ENCODE measurements around the gene ANXA11. TPM values are rescaled to one million over a fixed set of nuclear protein-coding genes. Genes with fewer than 3 reads are reported as not detected.

ANXA11 gene
- total RNA-seq, 1 experiment from 2014 or later: 311 TPM

DNA sequence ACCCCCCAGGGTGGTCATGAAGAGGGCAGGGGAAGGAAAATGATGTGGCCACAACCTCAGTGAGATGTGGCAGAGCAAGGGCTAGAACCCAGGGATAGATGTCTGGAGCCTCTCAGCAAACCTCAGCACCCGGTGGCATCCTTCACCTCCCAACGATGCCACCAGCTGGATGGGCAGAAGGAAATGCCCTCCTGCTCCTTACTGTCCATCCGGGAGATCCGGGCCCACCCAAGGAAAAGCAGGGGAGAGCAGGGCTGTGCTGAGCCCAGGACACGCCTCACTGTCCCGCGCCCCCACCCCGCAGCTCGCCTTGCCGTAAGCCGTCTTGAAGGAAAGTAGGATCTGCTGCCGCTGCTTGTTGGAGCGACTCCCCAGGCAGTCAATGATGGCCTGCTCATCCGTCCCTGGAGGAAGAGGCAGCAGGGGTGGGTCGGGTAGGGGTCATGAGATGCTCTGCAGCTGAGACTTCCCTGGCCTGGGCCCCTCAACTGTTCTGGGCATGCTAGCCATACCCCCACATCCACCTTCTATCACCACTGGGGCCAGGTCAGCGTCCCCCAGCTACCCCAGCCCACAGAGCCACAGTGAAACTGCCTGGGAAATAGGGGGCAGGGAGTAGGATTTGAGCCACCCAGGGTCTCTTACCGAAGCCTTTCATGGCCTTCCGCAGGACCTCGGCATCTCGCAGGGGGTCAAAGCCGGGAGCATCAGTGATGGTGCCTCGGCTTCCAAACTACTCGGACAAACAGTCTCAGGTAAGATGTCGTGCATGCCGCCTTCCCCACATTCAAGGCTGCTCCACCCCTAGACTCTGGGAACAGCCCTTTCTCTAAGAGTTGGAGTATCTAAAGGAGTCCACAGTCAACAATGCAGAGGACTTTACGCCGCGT is 38.5 kb downstream of the ANXA11 start:
- DNase-seq (ENCODE audit: low spot score): no peak

DNA sequence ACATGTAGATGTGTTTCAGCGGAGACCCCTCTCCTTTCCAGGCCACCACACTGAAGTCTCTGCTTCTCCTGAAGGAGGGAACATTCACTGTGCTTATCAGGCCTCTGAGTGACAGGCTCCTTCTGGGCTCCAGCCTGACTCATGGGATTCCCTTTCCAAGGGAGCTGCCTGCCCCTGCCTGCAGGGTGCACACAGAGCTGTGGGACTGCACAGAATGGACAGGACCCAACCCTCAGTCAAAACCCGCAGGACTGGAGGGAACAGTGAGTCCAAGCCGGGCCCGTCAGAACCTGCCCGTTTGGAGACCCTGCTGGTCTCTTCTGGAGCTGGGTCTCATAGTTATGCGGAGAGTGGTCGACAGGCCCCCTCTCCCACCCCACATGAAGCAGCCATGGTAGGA is 40.2 kb downstream of the ANXA11 start:
- no peak for DNase-seq (ENCODE audit: low spot score)

DNA sequence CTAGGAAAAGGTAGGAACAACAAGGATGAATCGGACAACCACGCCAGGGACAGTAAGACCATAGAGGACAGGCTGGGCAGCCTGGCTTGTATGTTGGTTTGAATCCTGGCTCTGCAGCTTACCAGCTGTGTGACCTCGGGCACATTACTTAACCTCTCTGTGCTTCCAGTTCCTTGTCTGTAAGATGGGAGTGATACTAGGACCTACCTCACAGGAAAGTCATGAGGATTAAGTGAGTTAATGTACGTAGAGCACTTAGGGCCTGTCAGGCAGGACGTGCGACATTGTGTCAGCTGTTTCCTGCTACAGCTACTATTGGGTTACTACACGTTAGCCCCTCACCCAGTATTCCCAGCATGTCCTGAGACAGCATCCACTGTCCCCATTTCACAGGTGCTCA is 40.7 kb downstream of the ANXA11 start:
- DNase-seq (ENCODE audit: low spot score): no peak

DNA sequence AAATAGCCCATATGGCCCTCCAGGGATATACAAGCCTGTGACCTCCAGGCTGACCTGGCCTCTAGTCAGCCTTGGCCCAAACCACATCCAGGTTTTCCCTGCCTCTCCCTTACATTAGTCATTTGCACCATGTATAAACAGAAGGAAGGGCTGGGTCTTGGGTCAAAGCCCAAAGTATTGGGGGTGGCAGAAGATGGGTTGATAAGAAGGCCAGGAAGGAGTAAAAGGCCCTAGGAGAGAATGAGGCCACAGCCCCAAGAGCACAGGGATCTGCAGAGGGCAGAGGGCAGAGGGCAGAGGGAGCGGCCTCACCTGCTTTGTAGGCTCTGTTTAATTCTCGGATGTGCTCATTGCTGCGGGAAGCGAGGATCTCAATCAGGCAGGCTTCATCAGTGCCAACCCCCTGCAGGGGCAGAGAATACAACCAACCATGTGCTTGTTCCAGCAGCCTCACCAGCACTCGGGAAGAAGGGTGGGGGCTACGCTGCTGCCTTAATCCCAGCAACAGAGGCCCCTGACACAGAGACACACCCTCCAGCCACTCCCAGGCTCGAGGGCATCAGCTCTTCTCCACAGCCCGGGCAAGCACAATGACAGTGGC is 41.5 kb downstream of the ANXA11 start:
- no peak for DNase-seq (ENCODE audit: low spot score)

DNA sequence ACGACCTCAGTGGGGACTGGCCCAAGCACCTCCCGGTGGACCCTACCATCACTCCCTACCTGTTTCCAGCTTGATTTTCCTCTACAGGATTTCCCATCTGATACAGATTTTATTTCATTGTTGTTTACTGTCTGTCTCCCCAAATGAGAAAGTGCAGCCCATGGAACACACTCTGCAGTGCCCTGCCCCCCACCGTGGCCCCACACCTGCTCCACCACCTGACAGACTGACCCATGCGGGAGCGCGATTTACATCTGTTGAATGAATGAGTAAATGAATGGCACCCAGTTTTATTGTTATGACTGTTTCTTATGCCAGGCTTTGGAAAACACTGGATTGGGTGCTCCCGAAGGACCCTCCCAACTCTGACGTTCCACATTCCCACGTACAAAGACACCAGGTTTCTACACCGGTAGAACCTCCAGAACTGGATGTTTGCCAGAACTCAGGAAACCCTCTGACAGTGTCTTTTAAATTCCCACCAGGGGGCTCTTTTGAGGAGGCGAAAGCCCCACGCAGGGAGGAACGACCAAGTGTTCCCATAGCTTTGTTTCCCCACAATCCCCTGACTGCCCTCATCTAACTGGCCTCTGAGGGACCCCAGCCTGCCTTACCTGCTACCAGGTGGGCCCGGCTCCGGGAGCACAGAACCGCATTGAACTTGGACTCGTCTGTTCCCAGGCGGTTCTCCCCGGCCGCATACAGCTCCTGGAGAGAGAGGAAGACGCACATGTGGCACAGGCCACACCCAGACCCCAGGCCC is 43.8 kb downstream of the ANXA11 start:
- no peak for DNase-seq (ENCODE audit: low spot score)

DNA sequence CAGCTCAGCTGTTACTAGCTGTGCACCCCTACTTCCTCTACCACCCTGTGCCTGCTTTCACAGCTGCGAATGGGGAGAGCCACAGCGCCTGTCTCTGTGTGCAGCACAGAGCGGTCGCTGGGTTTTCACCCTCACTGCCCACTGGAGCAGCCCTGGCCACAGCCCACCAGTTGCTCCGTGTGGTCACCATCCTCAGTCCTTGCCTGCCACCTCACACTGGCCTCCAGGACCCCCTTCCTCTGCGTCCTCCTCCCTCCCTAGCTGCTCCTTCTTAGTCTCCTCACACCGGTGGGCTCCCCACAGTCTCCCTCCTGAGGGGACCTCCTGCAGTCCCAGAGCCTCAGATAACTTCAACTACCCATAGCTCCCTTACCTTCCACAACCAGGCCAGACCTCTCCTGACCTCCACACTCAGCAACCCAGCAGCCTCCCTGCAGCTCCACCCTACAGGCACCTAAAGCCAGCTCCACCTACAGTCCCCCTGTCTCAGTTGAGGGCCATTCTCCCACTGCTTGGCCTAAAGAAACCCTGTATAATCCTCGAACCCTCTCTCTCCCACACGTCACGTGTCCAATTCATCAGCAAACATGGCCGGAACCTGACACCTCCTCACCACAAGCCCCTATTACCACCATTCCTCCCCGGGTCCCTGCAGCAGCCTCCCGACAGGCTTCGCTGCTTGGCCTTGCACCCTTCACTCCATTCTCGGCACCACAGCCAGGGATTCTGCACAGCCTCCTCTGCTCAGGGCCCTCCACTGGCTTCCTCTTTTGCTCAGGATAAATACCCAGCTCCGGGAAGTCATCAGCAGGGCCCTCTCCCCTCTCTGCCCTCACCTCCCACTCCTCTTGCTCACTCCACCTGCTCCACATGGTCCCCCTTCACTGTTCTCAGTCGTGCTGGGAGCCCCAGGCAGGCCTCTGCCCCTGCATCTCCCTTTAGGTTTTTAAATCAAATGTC is 44.7 kb downstream of the ANXA11 start:
- DNase-seq (ENCODE audit: low spot score): no peak

DNA sequence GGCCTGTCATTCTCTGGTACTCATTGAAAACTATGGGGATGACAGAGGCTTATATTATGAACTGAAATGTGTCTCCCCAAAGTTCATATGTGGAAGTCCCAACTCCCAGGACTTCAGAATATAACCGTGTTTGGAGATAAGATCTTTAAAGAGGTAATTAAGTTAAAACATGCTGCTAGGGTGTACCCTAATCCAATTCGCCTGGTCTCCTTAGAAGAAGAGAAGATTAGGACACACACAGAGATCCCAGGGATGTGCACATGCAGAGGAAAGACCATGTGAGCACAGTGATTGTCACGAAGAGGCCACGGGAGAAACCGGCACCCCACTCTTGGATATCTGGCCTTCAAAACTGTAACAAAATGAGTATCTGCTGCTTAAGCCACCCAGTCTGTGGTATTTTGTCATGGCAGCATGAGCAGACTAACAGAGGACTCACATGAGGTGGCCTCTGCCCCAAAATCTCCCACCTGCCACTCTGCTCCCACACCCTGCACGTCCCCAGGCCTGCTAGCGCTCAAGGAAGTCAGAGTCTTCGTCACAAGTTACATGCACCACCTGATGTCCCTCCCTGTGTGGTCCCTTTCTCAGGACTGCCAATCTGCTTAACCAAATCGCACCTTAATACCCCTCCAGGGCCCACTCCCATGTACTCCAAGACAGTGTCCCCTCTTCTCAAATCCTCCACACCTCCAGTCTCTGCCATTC is 46.0 kb downstream of the ANXA11 start:
- DNase-seq (ENCODE audit: low spot score): peak; percentile 35

DNA sequence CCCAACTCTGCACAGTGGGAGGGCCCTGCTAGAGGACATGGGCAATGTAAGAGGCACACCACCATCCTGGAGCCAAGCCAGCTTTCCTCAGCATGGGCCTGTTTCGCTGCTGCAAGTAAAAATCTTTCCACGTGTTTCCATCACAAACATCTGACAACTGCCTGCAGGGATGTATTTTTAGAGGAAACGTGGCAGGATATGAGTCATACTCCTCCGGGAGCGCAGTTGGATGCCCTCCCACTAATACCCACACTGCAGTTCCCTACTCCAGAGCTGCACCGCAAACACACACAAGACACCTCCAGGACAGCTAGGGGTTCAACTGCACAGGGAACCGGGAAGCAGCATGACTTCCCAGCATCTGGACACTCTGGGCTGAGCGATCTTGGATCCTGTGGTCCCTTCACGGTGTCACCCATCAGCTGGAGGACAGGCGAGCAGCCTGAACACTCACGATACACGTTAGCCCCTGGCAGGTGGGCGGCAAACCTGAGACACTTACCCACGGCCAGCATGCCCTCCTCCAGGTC is 46.7 kb downstream of the ANXA11 start:
- peak; percentile 83 for DNase-seq (ENCODE audit: low spot score)

DNA sequence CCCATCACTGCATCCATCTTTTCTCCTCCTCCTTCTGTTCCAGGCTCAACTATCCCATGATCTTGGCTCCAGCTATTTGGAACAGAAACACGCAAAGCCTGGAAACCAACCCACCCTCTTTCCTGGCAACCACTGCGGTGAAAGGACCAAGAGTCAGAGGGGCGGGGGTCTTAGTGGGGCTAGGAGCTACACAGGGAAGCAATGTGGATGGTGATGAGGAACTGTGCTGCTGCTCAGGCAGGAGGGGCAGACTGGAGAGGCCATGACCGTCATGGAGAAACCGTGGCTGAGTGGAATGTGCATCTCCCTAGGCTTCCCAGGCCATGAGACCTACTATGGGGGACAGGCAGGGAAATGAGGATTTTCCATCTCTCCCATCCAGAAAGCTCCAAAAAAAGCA is 47.2 kb downstream of the ANXA11 start:
- no peak for DNase-seq (ENCODE audit: low spot score)

DNA sequence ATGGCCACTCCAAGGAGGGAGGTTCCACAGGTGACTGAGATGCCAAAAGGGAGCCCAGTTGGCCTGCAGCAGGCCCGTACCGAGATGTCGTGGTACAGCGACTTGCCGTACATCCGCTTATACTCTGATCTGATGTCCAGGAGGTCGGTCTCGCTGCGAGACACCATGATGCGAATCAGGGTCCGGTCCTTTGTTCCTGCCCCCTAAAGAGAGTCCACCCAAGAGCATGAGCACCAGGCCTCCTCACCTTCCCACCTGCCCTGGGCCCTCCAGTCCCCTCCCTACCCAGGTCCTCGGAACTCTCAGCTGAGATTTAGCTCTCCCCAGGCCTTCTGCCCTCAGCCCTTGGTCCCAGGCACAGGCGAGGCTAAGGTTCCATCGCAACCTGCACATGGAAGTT is 47.8 kb downstream of the ANXA11 start:
- DNase-seq (ENCODE audit: low spot score): no peak

DNA sequence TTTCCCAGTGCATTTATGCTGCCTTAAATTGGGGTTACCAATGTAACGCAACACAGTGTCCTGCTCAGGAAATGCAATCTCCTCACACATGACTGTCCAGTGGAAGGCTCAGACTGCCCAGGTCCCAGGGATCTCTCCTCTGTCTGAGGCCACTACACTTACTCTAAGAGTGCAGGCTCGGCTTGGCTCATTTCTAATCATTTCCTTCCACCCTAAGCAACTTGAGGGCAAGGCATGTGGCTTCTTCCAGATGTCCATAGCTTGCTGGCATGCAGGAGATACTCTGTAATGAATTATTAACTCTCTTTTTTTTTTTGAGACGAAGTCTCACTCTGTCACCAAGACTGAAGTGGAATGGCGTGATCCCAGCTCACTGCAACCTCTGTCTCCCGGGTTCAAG is 49.1 kb downstream of the ANXA11 start:
- DNase-seq (ENCODE audit: low spot score): no peak

DNA sequence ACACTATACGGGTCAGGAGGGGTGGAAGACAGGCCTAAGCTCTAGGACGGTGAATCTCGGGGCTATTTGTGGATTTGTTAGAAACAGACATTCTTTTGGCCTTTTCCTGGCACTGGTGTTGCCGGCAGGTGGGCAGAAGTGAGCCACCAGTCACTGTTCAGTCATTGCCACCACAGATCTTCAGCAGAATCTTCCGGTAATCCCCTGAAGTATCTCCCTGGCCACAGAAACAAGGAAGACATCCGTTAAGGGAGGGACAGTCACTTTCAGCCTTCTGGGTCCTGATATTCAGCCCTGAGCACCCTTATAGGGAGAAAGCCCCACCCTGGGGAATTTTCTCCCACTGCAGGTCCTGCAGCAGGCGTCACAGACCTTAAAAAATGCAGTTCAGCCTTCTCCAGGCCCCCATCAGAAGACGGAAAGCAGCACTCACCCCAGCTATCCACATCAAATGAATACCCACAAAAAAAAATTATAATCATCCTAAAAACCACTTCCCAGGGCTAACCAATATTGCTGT is 49.6 kb downstream of the ANXA11 start:
- no peak for DNase-seq (ENCODE audit: low spot score)

DNA sequence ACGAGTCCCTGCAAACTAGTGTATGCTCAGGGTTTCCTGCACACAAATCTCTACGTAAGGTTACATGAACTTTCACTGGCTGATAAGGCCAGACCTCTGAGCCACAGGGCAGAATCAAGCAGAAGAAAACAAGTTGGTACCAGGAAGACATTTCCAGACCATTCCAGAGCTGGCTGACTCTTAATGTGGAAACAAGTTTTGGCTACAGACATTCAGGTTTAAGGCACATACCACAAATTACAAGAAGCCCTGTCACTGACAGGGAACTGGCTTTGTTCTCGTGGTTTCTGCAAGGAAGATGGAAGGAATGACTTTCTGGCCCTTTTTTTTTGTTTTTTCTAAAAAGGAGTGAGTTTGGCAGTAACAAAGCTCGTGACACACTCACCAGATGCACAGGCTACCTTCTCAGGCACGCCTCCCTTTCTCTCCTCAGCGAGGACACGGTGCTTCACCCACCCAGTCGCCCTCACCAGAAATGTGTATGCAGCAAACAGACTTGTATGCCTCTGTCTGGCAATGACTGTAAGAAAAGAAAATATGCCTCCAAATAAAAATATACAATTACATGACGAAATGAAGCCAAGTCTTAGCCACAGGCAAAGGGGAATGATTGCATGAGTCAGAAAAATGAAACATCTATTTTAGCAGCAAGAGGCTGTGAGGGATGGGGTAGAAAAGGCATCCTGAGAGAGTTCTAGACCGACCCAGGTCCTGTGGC is 50.2 kb downstream of the ANXA11 start:
- no peak for DNase-seq (ENCODE audit: low spot score)

DNA sequence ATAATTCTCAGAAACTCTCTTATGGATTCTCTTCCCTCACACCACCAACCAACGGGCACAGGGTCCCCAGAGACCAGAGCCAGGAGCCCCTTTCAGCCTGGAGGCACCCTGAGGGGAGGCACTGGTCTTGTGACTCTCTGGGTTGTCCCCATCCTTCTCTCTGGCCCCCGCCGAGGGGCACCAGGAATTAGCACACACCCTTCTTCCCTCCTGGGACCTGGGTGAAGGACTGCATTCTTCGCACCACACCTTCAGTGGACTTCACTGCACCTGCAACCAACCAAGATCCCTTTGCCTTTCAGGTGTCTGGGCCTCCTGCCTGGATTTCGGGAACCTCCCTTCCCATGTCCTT is 50.7 kb downstream of the ANXA11 start:
- DNase-seq (ENCODE audit: low spot score): no peak

DNA sequence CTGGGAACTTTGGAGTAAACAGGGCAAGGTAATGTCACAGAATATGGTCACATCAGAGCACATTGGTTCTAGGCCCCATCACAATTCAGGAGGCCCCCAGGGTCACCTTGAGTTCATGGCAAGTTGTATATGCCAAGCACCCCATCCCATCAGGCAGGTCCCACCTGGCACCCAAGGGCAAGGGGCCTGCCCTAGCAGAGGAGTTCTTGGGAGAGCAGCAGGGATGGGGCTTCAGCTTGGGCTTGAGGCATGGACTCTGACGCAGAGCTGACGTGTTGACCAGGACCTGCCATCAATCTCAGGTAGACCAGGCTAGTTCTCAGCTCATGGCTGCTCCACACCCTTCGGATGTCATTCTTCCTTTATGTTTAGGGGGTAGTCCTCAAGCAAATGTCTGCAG is 51.9 kb downstream of the ANXA11 start:
- no peak for DNase-seq (ENCODE audit: low spot score)

DNA sequence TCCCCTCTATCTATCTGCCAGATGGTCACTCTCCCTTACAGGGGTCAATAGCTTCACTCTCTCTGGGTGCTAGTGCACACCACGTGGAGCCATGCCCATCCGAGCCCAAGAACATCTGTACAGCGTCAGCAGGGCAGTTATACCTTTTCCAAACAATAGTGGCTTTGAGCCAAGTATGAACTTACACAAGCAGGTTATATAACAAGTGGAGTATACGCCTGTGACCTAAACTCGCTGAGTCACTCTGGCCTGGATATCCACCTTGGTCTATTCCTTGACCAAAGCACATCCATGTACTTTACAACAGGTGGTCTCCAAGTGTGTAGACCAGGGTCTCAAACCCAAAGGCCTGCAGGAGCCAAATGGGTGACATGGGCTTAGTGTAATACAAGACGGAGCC is 52.5 kb downstream of the ANXA11 start:
- DNase-seq (ENCODE audit: low spot score): no peak

DNA sequence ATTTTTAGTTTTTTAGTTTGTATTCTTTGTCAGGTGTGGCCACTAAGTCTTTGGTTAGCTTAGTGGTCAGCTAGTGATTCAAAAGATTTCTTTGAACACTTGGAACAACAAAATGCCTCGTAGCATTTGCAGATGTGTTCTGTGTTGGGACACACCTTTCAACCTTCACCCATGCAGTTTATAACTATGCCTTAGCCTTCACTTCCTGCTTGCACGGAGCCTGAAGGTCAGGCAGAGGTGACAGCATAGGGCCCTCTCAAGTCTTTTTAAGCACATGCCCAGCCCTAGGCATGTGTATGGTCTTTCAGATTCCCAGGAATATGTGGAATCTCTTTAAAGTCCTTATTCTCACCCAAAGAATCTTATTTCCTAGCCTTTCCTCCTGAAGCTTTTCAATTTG is 55.2 kb downstream of the ANXA11 start:
- DNase-seq (ENCODE audit: low spot score): no peak

DNA sequence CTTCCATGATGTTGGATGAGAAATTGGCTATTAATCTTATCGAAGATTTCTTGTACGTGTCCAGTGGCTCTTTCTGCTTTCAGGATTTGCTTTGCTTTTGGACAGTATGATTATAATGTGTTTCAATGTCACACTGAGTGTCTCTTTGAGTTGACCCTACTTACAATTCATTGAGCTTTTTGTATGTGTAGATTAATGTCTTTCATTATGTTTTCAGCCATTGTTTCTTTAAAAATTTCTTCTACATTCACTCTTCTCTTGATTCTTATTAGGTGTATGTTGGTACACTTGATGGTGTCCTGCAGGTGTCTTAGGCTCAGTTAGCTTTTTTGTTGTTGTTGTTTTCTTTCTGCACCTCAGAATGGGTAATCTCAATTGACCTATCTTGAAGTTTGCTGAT is 56.2 kb downstream of the ANXA11 start:
- DNase-seq (ENCODE audit: low spot score): no peak

DNA sequence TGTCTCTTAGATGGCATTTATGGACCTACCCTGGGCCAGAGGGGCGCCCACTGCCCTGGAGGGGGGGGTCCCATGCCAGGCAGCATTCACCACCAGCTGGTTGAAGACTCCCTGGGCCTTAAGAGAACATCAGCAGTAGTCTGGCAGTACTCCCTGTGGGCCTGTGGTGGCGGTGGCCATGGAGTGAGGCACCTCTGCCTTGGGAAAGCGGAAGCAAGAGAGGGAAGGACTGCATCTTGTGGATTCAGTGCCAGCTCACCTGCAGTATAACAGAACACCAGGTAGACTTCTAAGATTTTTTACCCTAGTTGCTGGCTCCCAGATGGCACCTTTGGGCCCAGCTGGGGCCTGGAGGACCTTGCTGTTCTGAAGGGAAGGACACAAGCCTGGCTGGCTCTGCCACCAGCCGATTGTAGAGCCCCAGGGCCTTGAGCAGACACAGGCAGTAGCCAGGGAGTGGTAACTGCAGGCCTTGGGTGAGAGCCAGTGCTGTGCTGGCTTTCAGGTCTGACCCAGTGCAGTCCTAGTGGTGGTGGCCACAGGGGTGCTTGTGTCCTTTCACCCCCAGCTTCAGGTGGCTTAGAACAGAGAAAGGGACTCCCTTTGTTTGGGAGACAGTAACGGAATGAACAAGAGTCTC is 57.1 kb downstream of the ANXA11 start:
- DNase-seq (ENCODE audit: low spot score): no peak

All from HT-29 (cell line).